GM20000 (cell line): ENCODE data around the gene CATSPERZ.

Experiments
- DNase-seq: peaks from one replicate; pipeline ENCODE4 v3.0.0; 2012; ENCODE audit warnings: low spot score
- CTCF ChIP-seq: IDR thresholded peaks from 2 replicates; pipeline ENCODE4 v1.5.1; 2012; ENCODE audit warnings: mild to moderate bottlenecking, control low read depth; ENCODE audit errors: extremely low read depth, missing control alignments

The CATSPERZ gene

GRCh38 chr11:64260147-64260708 is 39.9 kb upstream of the CATSPERZ start:
- no peak for TF ChIP-seq CTCF
- DNase-seq: peak; percentile 66

DNA sequence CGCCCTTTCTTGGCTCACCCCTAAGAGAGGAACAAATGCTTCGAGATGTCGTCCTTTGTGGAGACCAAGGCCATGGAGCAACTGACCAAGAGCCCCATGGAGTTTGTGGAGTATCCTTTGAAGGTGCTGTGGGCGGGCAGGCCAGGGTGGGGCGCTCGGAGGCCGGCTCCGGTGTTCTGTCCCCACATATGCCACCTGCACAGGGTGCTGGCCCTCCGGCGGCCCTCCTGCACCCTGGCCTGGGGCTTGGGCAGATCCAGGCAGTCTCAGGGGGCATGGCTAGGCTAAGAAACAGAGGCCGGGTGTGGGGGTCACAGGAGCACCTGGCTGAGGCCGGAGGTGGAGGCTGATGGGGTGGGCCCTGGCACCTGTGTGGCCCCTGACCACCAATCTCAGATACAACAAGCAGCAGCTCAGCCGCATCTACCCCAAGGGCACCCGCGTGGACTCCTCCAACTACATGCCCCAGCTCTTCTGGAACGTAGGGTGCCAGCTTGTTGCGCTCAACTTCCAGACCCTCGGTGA is 38.5 kb upstream of the CATSPERZ start:
- DNase-seq: no peak
- no peak for TF ChIP-seq CTCF

- no peak for TF ChIP-seq CTCF
These were observed 37.7 kb upstream of the CATSPERZ start for GRCh38 chr11:64262271-64263002.

GRCh38 chr11:64263021-64263946 is 36.9 kb upstream of the CATSPERZ start:
- DNase-seq: no peak
- TF ChIP-seq CTCF: no peak

More at GRCh38 chr11:64262271-64263002, 37.7 kb upstream of the CATSPERZ start:
- no peak for DNase-seq

- TF ChIP-seq CTCF: no peak
- no peak for DNase-seq
These were observed 36.2 kb upstream of the CATSPERZ start for GRCh38 chr11:64263947-64264317.

DNA sequence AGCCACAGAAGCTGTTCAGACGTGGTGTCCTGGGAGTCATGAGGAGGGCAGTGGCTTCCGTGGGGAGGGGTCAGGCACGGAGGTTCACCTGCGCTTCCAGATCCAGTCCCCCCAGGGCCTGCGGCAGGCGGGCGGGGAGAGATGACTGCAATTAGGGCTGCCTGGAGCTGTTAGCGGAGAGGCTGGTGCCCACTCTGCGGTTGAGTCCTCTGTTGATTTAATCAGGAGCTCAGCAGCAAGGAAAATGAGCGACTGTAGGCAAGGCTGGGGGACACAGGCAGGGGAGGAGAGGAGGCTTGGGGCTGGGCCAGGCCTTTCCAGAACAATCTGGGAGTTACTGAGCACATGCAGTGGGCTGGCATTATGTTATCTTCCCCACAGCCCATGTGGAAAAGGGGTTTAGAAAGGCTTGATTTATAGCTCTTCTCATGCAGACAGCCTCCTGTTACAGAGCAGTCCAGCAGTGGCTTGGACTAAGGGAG is 35.7 kb upstream of the CATSPERZ start:
- TF ChIP-seq CTCF: no peak
- no peak for DNase-seq
